ENCODE results near the gene NADK2. TPM values are rescaled to one million over a fixed set of nuclear protein-coding genes. Genes with fewer than 3 reads are reported as not detected.

NADK2 gene
- total and polyA plus RNA-seq, 4 donors, result 73.6 to 178 (median 88.0) TPM

GRCh38 chr5:36217988-36218387 lies 23.7 kb downstream of the NADK2 start:
- no peak overlapping the region for H3K9ac ChIP-seq (ENCODE audit: low read depth in 1 of 2, low read length in 2 of 2)
- H3K9me3 ChIP-seq (ENCODE audit: control insufficient read depth in 4 of 4, low read length in 3 of 4), result no peaks in the 10 kb centered on the region
- no peak for DNase-seq (ENCODE audit: low spot score)
- no peak overlapping the region for H3K4me3 ChIP-seq (ENCODE audit: low read depth in 1 of 3, low read length in 3 of 3)
- TF ChIP-seq RAD21 (IDR thresholded peaks at IDR 0.05), result no peak
- no peak for TF ChIP-seq FOXA1 (IDR thresholded peaks at IDR 0.05)
- no peak for TF ChIP-seq MAX (IDR thresholded peaks at IDR 0.05)
- no peak for TF ChIP-seq RXRA (IDR thresholded peaks at IDR 0.05)
- no peak for TF ChIP-seq REST (IDR thresholded peaks at IDR 0.05)
- TF ChIP-seq NR2F2 (IDR thresholded peaks at IDR 0.05), result no peak
- no peak for TF ChIP-seq GABPA (IDR thresholded peaks at IDR 0.05 in 1 of 2, conservative IDR thresholded peaks at IDR 0.05 in 1 of 2)
- no peak for TF ChIP-seq ZBTB33 (IDR thresholded peaks at IDR 0.05)
- TF ChIP-seq SP1 (IDR thresholded peaks at IDR 0.05), result no peak
- TF ChIP-seq HNF4G (IDR thresholded peaks at IDR 0.05), result no peak
- no peak for TF ChIP-seq JUND (IDR thresholded peaks at IDR 0.05)
- TF ChIP-seq HNF4A (conservative IDR thresholded peaks at IDR 0.05), result no peak
- TF ChIP-seq EGR1 (IDR thresholded peaks at IDR 0.05; ENCODE audit: low read depth in 2 of 2), result no peak
- no peak for TF ChIP-seq TAF1 (conservative IDR thresholded peaks at IDR 0.05)
- H3K36me3 ChIP-seq (ENCODE audit: control insufficient read depth in 4 of 4, insufficient read depth in 3 of 4, low read depth in 1 of 4, low read length in 3 of 4), result peaks cover 4 to 71% (median 49%) of the 10 kb centered on the region in 4 donors
- H3K4me1 ChIP-seq (ENCODE audit: control insufficient read depth in 4 of 4, insufficient read depth in 4 of 4, low read length in 3 of 4), result peaks cover 0 to 10% (median 0%) of the 10 kb centered on the region in 4 donors
- no peaks in the 10 kb centered on the region for H3K27me3 ChIP-seq (ENCODE audit: control insufficient read depth in 4 of 4, insufficient read depth in 4 of 4, low read length in 3 of 4)
- WGBS, result 94% methylated on average over 1 of the region's 1 CpG
- H3K27ac ChIP-seq (ENCODE audit: low read depth in 1 of 2, low read length in 2 of 2), result no peak overlapping the region

GRCh38 chr5:36217567-36217966 lies 24.2 kb downstream of the NADK2 start:
- H3K9me3 ChIP-seq (ENCODE audit: control insufficient read depth in 4 of 4, low read length in 3 of 4), result no peaks in the 10 kb centered on the region
- no peak overlapping the region for H3K27ac ChIP-seq (ENCODE audit: low read depth in 1 of 2, low read length in 2 of 2)
- no peak for TF ChIP-seq TAF1 (conservative IDR thresholded peaks at IDR 0.05)
- TF ChIP-seq ATF3 (IDR thresholded peaks at IDR 0.05), result no peak
- TF ChIP-seq EGR1 (IDR thresholded peaks at IDR 0.05; ENCODE audit: low read depth in 2 of 2), result no peak
- no peak for TF ChIP-seq SP1 (IDR thresholded peaks at IDR 0.05)
- TF ChIP-seq GABPA (IDR thresholded peaks at IDR 0.05 in 1 of 2, conservative IDR thresholded peaks at IDR 0.05 in 1 of 2), result no peak
- H3K36me3 ChIP-seq (ENCODE audit: control insufficient read depth in 4 of 4, insufficient read depth in 3 of 4, low read depth in 1 of 4, low read length in 3 of 4), result peaks cover 4 to 71% (median 51%) of the 10 kb centered on the region in 4 donors
- H3K4me1 ChIP-seq (ENCODE audit: control insufficient read depth in 4 of 4, insufficient read depth in 4 of 4, low read length in 3 of 4), result peaks cover 0 to 10% (median 0%) of the 10 kb centered on the region in 4 donors
- no peak for DNase-seq (ENCODE audit: low spot score)
- WGBS, result 46% methylated on average over 1 of the region's 1 CpG
- H3K27me3 ChIP-seq (ENCODE audit: control insufficient read depth in 4 of 4, insufficient read depth in 4 of 4, low read length in 3 of 4), result no peaks in the 10 kb centered on the region
- H3K4me3 ChIP-seq (ENCODE audit: low read depth in 1 of 3, low read length in 3 of 3), result no peak overlapping the region
- H3K9ac ChIP-seq (ENCODE audit: low read depth in 1 of 2, low read length in 2 of 2), result no peak overlapping the region
